Caki2 (cell line): Measurements from ENCODE around the gene MRC1. TPM values are rescaled to one million over a fixed set of nuclear protein-coding genes. Genes with fewer than 3 reads are reported as not detected.
"Not testable (repeated sequence)": the region's sequence is repeated elsewhere in the genome, so short reads cannot be mapped to it uniquely, and the experiment has no call there.

Source experiments
- DNase-seq: peaks from one replicate; pipeline ENCODE4 v3.0.0-alpha.2; 2015; ENCODE audit warnings: low read depth
- in situ Hi-C: cut with HindIII; loops from 2 replicates; pipeline ENCODE4 v1.10.0; 2016; ENCODE audit warnings: low sequenced_read_pairs, low pct_unique_long_range_greater_than_20kb, mixed read lengths
- total RNA-seq: library from RNA; depleted of rRNA; stranded (reverse); fragments of >200 nt; shearing (Covaris generic); gene quantifications from 2 replicates; pipeline ENCODE4 v1.2.3, GENCODE V29; 2014; ENCODE audit warnings: low replicate concordance; rRNA removed

MRC1 gene
- total RNA-seq, 1 experiment from 2014 or later = not detected

- in situ Hi-C loops = no loop called here
- DNase-seq = no peak
These were observed 109.2 kb downstream of the MRC1 start for GRCh38 chr10:17918187-17918903.

GRCh38 chr10:17921378-17921777 lies 112.2 kb downstream of the MRC1 start:
- no peak for DNase-seq
- in situ Hi-C loops = no loop called here

- in situ Hi-C loops = no loop called here
- DNase-seq = no peak
These were observed 114.6 kb downstream of the MRC1 start for GRCh38 chr10:17923728-17924127.

GRCh38 chr10:17943033-17943745 lies 134.0 kb downstream of the MRC1 start:
- DNase-seq = no peak
- in situ Hi-C loops = no loop called here

- in situ Hi-C loops = not testable (repeated sequence)
These were observed 141.1 kb downstream of the MRC1 start for GRCh38 chr10:17950269-17950668.

GRCh38 chr10:17950726-17951125 lies 141.6 kb downstream of the MRC1 start:
- in situ Hi-C loops = no loop called here
- no peak for DNase-seq

More at GRCh38 chr10:17950269-17950668, 141.1 kb downstream of the MRC1 start:
- DNase-seq = not testable (repeated sequence)

GRCh38 chr10:17951868-17952371 lies 142.8 kb downstream of the MRC1 start, which contains the start of gene SLC39A12:
SLC39A12 (plus strand) TSS chr10:17951918; CDS start chr10:17953277, 1,359 bp downstream.
- in situ Hi-C loops = no loop called here
- peak; percentile 12 for DNase-seq

- DNase-seq, in situ Hi-C loops: not testable (repeated sequence)
These were observed 145.2 kb downstream of the MRC1 start for GRCh38 chr10:17954372-17954771.

- in situ Hi-C loops = no loop called here
- no peak for DNase-seq
These were observed 145.7 kb downstream of the MRC1 start for GRCh38 chr10:17954861-17955260.

- in situ Hi-C loops = no loop called here
- no peak for DNase-seq
These were observed 148.9 kb downstream of the MRC1 start for GRCh38 chr10:17958049-17958448.

GRCh38 chr10:17959870-17960269 lies 150.7 kb downstream of the MRC1 start:
- no peak for DNase-seq
- in situ Hi-C loops = no loop called here

Other genes starting within 250 kb of the MRC1 start
- 87.0 and 91.9 TPM in 2 replicates for gene HACD1, start 192.0 kb upstream of the MRC1 start, total RNA-seq
- gene STAM, start 165.2 kb upstream of the MRC1 start, total RNA-seq = 14.3 and 23.6 TPM in 2 replicates
- gene TMEM236, start 57.1 kb upstream of the MRC1 start, total RNA-seq = 0.14 TPM in 1 of 2 replicates, not detected in the other
- not detected in 2 replicates for gene SLC39A12, start 142.6 kb downstream of the MRC1 start, total RNA-seq